Mesendoderm (in vitro differentiated cells): ENCODE data around the gene PLEKHA5.
"Not testable (repeated sequence)": the region's sequence is repeated elsewhere in the genome, so short reads cannot be mapped to it uniquely, and the experiment has no call there.

Experiments
- DNase-seq: peaks from one replicate; pipeline ENCODE4 v3.0.0; 2013
- H2AK5ac ChIP-seq: 2 replicates; pipeline ENCODE4 v1.6.1; 2013; ENCODE audit warnings: low read length, inconsistent platforms
- H2BK120ac ChIP-seq: 2 replicates; pipeline ENCODE4 v1.6.1; 2013; ENCODE audit warnings: low read depth, mild to moderate bottlenecking, low read length, moderate library complexity, mixed read lengths
- H2BK15ac ChIP-seq: replicated peaks from 2 replicates; pipeline ENCODE4 v1.6.1; 2013; ENCODE audit warnings: low read depth, mild to moderate bottlenecking, moderate library complexity
- H2BK5ac ChIP-seq: 2 replicates; pipeline ENCODE4 v1.6.1; 2013; ENCODE audit warnings: low read length, inconsistent platforms
- H3K18ac ChIP-seq: 2 replicates; pipeline ENCODE4 v1.6.1; 2013; ENCODE audit warnings: mild to moderate bottlenecking, low read length, mixed read lengths
- H3K23ac ChIP-seq: one replicate; pipeline ENCODE4 v1.6.1; 2013; ENCODE audit warnings: low read length
- H3K27ac ChIP-seq: 2 replicates; pipeline ENCODE4 v1.5.1; 2013; ENCODE audit warnings: low read depth, mild to moderate bottlenecking, inconsistent platforms, low read length, moderate library complexity
- H3K27me3 ChIP-seq: 2 replicates; pipeline ENCODE4 v1.6.1; 2013; ENCODE audit warnings: low read length, control low read depth, mild to moderate bottlenecking, inconsistent platforms; ENCODE audit not compliant: insufficient read depth, poor library complexity
- H3K36me3 ChIP-seq: 2 replicates; pipeline ENCODE4 v1.6.1; 2013; ENCODE audit warnings: low read length, inconsistent platforms; ENCODE audit not compliant: control insufficient read depth, insufficient read depth
- H3K4ac ChIP-seq: one replicate; pipeline ENCODE4 v1.6.1; 2013; ENCODE audit warnings: low read depth, mild to moderate bottlenecking, low read length, moderate library complexity
- H3K4me1 ChIP-seq: 2 replicates; pipeline ENCODE4 v1.6.1; 2013; ENCODE audit warnings: low read depth, low read length, inconsistent platforms; ENCODE audit not compliant: control insufficient read depth
- H3K4me2 ChIP-seq: 2 replicates; pipeline ENCODE4 v1.6.1; 2013; ENCODE audit warnings: low read length
- H3K4me3 ChIP-seq: 2 replicates; pipeline ENCODE4 v1.5.1; 2013; ENCODE audit warnings: mild to moderate bottlenecking, low read length
- H3K56ac ChIP-seq: one replicate; pipeline ENCODE4 v1.6.1; 2013; ENCODE audit warnings: low read length
- H3K79me1 ChIP-seq: 2 replicates; pipeline ENCODE4 v1.6.1; 2013; ENCODE audit warnings: low read length, inconsistent platforms
- H3K79me2 ChIP-seq: 2 replicates; pipeline ENCODE4 v1.6.1; 2013; ENCODE audit warnings: mild to moderate bottlenecking, low read length; ENCODE audit not compliant: control insufficient read depth, insufficient read depth
- H3K9ac ChIP-seq: 2 replicates; pipeline ENCODE4 v1.6.1; 2013; ENCODE audit warnings: low read length, inconsistent platforms
- H4K5ac ChIP-seq: one replicate; pipeline ENCODE4 v1.6.1; 2013; ENCODE audit warnings: low read length
- H4K8ac ChIP-seq: one replicate; pipeline ENCODE4 v1.6.1; 2013; ENCODE audit warnings: low read depth, mild to moderate bottlenecking, control low read depth, low read length, moderate library complexity
- WGBS: extraction: QIAGEN DNeasy Blood & Tissue Kit; methylation state at CpG from one replicate; pipeline ENCODE4 v1.1.7; 2013; ENCODE audit warnings: low lambda C conversion rate, missing lambda C conversion rate; ENCODE audit not compliant: insufficient coverage; ENCODE audit errors: extremely low coverage; 5-methylcytosine and 5-hydroxymethylcytosine counted together

Gene PLEKHA5

DNA sequence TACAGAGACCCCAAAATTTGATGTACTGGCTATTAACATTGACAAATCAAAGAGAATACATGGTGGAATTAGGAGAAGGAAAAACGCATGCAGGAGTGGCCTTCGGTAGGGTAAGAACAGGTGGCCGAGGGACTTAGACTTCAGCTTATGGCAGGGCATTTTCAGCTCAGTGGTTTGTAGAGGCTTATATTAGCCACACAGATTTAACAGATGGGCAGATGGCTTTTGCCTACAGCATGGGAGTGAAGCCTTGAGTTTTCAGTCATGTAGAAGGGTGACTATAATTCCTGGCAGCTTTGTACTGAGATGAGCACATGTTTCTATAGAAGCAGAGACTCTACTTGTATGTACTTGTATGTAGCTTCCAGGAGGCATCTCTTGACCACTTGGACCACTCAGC, 40.9 kb upstream of the PLEKHA5 start:
- Histone ChIP-seq H3K9ac (no peak overlapping the region), H4K5ac (no peak overlapping the region), H3K27me3 (no peaks in the 10 kb centered on the region), H3K79me1 (no peaks in the 10 kb centered on the region), H3K18ac (no peak overlapping the region), H3K36me3 (no peaks in the 10 kb centered on the region), H2BK5ac (no peak overlapping the region), H3K23ac (no peak overlapping the region), H3K27ac (no peak overlapping the region), H2BK120ac (no peak overlapping the region), H3K4me1 (no peaks in the 10 kb centered on the region), H3K4ac (no peak overlapping the region), H3K4me2 (no peak overlapping the region), H2AK5ac (no peak overlapping the region), H4K8ac (no peak overlapping the region), H3K4me3 (no peak overlapping the region), H2BK15ac (no peak overlapping the region), H3K56ac (no peak overlapping the region), H3K79me2 (no peaks in the 10 kb centered on the region)
- DNase-seq, result no peak
- no CpG with 5 or more reads among the region's 3 CpGs for WGBS

DNA sequence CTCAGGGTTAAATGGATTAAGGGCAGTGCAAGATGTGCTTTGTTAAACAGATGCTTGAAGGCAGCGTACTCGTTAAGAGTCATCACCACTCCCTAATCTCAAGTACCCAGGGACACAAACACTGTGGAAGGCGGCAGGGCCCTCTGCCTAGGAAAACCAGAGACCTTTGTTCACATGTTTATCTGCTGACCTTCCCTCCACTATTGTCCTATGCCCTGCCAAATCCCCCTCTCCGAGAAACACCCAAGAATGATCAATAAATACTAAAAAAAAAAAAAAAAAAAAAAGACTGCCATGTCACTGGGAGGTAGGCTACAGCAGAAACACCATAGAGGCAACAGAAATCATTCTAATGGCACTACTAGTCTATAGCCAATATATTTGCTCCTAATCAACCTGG, 37.1 kb upstream of the PLEKHA5 start:
- not testable (repeated sequence) for H3K4me1 ChIP-seq, H2BK120ac ChIP-seq
- WGBS, result no CpG with 5 or more reads among the region's 4 CpGs

DNA sequence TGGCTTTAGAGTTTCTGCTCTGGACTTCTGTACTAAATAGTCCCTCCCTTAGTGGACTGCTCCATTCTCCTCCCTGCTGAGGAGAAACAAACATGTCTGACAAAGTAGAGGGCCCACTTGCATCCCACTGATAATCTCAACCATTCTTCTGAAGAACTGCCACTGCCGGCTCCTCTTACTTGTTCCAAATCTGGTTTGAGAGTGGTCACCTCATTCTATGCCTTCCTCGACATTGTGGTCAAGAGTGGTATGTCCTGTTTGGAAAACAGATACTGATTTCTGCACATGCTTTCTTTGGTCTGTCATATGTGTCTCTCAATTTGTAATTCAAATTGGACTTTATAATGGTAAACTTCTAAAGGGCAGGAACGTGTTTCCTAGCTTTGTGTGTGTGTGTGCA, 36.3 kb upstream of the PLEKHA5 start:
- no peak for DNase-seq
- H2BK120ac ChIP-seq, result no peak overlapping the region
- H3K56ac ChIP-seq, result no peak overlapping the region
- H3K79me1 ChIP-seq, result no peaks in the 10 kb centered on the region
- no peak overlapping the region for H3K4ac ChIP-seq
- no peak overlapping the region for H2BK5ac ChIP-seq
- no peak overlapping the region for H2BK15ac ChIP-seq
- H3K4me2 ChIP-seq, result no peak overlapping the region
- no peaks in the 10 kb centered on the region for H3K4me1 ChIP-seq
- H3K27ac ChIP-seq, result no peak overlapping the region
- no peak overlapping the region for H2AK5ac ChIP-seq
- H3K23ac ChIP-seq, result no peak overlapping the region
- H3K4me3 ChIP-seq, result no peak overlapping the region
- no peak overlapping the region for H3K18ac ChIP-seq
- H3K36me3 ChIP-seq, result no peaks in the 10 kb centered on the region
- no peak overlapping the region for H4K8ac ChIP-seq
- WGBS, result no CpG with 5 or more reads among the region's 3 CpGs
- no peaks in the 10 kb centered on the region for H3K79me2 ChIP-seq
- no peak overlapping the region for H3K9ac ChIP-seq
- H4K5ac ChIP-seq, result no peak overlapping the region
- H3K27me3 ChIP-seq, result no peaks in the 10 kb centered on the region

More for the DNA sequence above, 37.1 kb upstream of the PLEKHA5 start:
- not testable (repeated sequence) for H3K4ac ChIP-seq, H3K4me3 ChIP-seq, H3K27me3 ChIP-seq, H3K9ac ChIP-seq, H3K23ac ChIP-seq, H3K56ac ChIP-seq, H3K79me1 ChIP-seq, H4K5ac ChIP-seq, DNase-seq, H4K8ac ChIP-seq, H3K4me2 ChIP-seq, H3K36me3 ChIP-seq, H3K27ac ChIP-seq, H2BK5ac ChIP-seq, H3K79me2 ChIP-seq, H2AK5ac ChIP-seq, H2BK15ac ChIP-seq, H3K18ac ChIP-seq

DNA sequence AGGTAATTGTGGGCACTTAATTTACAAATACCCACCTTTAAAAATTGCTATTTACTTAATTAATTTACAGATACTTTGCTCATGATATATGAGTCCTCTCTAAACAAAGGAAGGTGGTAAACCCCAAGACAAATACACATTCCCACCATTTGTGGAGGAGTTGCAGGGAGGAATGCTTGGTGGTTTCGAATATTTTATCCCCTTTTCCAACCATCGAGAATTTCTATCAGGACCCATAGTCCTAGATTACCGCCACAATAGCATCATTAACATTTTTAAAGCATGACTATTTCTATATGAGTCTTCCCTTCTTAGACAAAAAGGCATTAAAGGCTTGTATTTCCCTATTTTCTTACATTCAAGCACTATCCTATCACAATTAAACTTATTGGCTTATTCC, 34.2 kb upstream of the PLEKHA5 start:
- Histone ChIP-seq H3K4me2 (no peak overlapping the region), H3K23ac (no peak overlapping the region), H3K9ac (no peak overlapping the region), H3K79me2 (no peaks in the 10 kb centered on the region), H3K79me1 (no peaks in the 10 kb centered on the region), H3K27me3 (no peaks in the 10 kb centered on the region), H3K4me1 (no peaks in the 10 kb centered on the region), H3K56ac (no peak overlapping the region), H2BK120ac (no peak overlapping the region), H3K4ac (no peak overlapping the region), H3K36me3 (no peaks in the 10 kb centered on the region), H3K4me3 (no peak overlapping the region), H2BK5ac (no peak overlapping the region), H2AK5ac (no peak overlapping the region), H4K8ac (no peak overlapping the region), H3K18ac (no peak overlapping the region), H3K27ac (no peak overlapping the region), H2BK15ac (no peak overlapping the region), H4K5ac (no peak overlapping the region)
- WGBS, result no CpG with 5 or more reads among the region's 3 CpGs
- DNase-seq, result no peak

DNA sequence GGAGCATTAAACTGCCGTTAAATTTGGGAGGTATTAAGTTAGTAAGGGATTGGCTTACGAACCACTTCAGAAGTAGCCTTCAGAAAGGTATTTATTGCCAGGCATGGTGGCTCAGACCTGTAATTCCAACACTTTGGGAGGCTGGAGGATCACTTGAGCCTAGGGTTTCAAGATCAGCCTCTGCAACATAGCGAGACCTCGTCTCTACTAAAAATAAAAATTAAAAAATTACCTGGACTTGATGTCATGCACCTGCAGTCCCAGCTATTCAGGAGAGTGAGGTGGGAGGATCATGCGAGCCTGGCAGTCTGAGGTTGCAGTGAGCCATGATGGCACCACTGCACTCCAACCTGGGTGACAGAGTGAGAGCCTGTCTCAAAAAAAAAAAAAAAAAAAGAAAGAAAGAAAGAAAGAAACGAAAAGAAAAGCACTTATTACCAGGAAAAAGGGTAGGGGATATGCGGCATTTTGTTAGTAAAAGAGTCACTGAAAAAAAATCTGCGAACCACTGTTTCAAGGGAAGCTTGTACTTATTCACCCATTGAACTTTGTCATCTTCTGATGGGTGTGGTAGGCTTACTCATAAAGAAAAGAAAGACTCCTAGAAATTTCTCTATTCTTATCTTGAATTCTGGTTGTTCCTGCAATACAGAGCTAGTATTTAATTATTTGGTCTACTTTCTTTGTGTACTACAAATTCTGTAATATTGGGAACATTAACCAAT, 33.6 kb upstream of the PLEKHA5 start:
- Histone ChIP-seq H3K36me3 (no peaks in the 10 kb centered on the region), H3K27ac (no peak overlapping the region), H4K8ac (no peak overlapping the region), H2BK15ac (no peak overlapping the region), H3K23ac (no peak overlapping the region), H3K4me3 (no peak overlapping the region), H3K79me2 (no peaks in the 10 kb centered on the region), H4K5ac (no peak overlapping the region), H3K9ac (no peak overlapping the region), H3K4ac (no peak overlapping the region), H2AK5ac (no peak overlapping the region), H3K79me1 (no peaks in the 10 kb centered on the region), H3K4me2 (no peak overlapping the region), H2BK5ac (no peak overlapping the region), H3K56ac (no peak overlapping the region), H3K27me3 (no peaks in the 10 kb centered on the region), H3K18ac (no peak overlapping the region), H3K4me1 (no peaks in the 10 kb centered on the region), H2BK120ac (no peak overlapping the region)
- WGBS, result no CpG with 5 or more reads among the region's 8 CpGs
- no peak for DNase-seq

DNA sequence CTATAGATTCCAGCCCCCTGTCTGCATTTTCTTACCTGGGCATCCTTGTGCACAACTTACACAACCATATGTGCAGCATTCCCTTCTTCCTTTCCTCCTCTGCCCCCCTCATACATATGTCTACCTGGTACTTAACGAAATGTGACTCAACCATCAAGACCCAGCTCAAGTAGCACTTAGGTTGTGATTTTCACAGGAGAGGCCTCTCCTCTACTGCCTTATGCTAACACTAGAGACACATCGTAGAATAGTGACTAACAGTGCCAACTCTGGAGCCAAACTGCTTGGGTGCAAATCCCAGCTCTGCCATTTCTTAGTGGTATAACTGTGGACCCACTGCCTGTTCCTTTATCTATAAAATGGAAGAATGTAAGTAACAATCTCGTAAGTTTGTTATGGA, 24.1 kb upstream of the PLEKHA5 start:
- H3K4me3 ChIP-seq, result no peak overlapping the region
- no peak overlapping the region for H3K56ac ChIP-seq
- H3K4ac ChIP-seq, result no peak overlapping the region
- no peak overlapping the region for H4K8ac ChIP-seq
- H3K79me2 ChIP-seq, result no peaks in the 10 kb centered on the region
- no peak overlapping the region for H2BK120ac ChIP-seq
- no peak overlapping the region for H3K23ac ChIP-seq
- H3K27ac ChIP-seq, result no peak overlapping the region
- H3K9ac ChIP-seq, result no peak overlapping the region
- no CpG with 5 or more reads among the region's 3 CpGs for WGBS
- H3K4me1 ChIP-seq, result no peaks in the 10 kb centered on the region
- no peak for DNase-seq
- H3K18ac ChIP-seq, result no peak overlapping the region
- H3K36me3 ChIP-seq, result no peaks in the 10 kb centered on the region
- no peak overlapping the region for H2BK5ac ChIP-seq
- no peak overlapping the region for H2BK15ac ChIP-seq
- no peak overlapping the region for H4K5ac ChIP-seq
- H3K27me3 ChIP-seq, result no peaks in the 10 kb centered on the region
- H2AK5ac ChIP-seq, result no peak overlapping the region
- H3K4me2 ChIP-seq, result no peak overlapping the region
- no peaks in the 10 kb centered on the region for H3K79me1 ChIP-seq
